ENCODE measurements around the gene GLT8D1.

GRCh38 chr3:52712291-52713212 lies 7.0 kb upstream of the GLT8D1 start:
- TF ChIP-seq CTCF (conservative IDR thresholded peaks at IDR 0.05; ENCODE audit: low read depth, low read length), result no peak
- TF ChIP-seq POLR2A (IDR thresholded peaks at IDR 0.05; ENCODE audit: low read depth, low read length), result no peak
- no peak for TF ChIP-seq USF2 (IDR thresholded peaks at IDR 0.05; ENCODE audit: low read depth, low read length)
- TF ChIP-seq SMC3 (IDR thresholded peaks at IDR 0.05; ENCODE audit: low read depth, low read length), result no peak
- no peak for TF ChIP-seq RAD21 (IDR thresholded peaks at IDR 0.05; ENCODE audit: low read length)
- no peak for TF ChIP-seq MXI1 (IDR thresholded peaks at IDR 0.05; ENCODE audit: borderline replicate concordance, low read depth, low read length)
- no peak for TF ChIP-seq CHD1 (IDR thresholded peaks at IDR 0.05; ENCODE audit: low read depth, low read length)
- TF ChIP-seq, protein P1, sequence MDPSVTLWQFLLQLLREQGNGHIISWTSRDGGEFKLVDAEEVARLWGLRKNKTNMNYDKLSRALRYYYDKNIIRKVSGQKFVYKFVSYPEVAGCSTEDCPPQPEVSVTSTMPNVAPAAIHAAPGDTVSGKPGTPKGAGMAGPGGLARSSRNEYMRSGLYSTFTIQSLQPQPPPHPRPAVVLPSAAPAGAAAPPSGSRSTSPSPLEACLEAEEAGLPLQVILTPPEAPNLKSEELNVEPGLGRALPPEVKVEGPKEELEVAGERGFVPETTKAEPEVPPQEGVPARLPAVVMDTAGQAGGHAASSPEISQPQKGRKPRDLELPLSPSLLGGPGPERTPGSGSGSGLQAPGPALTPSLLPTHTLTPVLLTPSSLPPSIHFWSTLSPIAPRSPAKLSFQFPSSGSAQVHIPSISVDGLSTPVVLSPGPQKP (IDR thresholded peaks at IDR 0.05; ENCODE audit: borderline replicate concordance, low read depth, low read length), result no peak
- TF ChIP-seq RFX5 (IDR thresholded peaks at IDR 0.05; ENCODE audit: low read depth, low read length), result no peak
- no peak for TF ChIP-seq MAZ (IDR thresholded peaks at IDR 0.05; ENCODE audit: borderline replicate concordance, low read depth, low read length)
- TF ChIP-seq BHLHE40 (IDR thresholded peaks at IDR 0.05; ENCODE audit: low read depth, low read length), result no peak

Data from IMR-90 (cell line).